ENCODE measurements around the gene DEPP1. TPM values are rescaled to one million over a fixed set of nuclear protein-coding genes. Genes with fewer than 3 reads are reported as not detected.
"Not testable (repeated sequence)": the region's sequence is repeated elsewhere in the genome, so short reads cannot be mapped to it uniquely, and the experiment has no call there.

Gene DEPP1, protein sequence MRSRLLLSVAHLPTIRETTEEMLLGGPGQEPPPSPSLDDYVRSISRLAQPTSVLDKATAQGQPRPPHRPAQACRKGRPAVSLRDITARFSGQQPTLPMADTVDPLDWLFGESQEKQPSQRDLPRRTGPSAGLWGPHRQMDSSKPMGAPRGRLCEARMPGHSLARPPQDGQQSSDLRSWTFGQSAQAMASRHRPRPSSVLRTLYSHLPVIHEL
- total RNA-seq, result 309 TPM

DNA sequence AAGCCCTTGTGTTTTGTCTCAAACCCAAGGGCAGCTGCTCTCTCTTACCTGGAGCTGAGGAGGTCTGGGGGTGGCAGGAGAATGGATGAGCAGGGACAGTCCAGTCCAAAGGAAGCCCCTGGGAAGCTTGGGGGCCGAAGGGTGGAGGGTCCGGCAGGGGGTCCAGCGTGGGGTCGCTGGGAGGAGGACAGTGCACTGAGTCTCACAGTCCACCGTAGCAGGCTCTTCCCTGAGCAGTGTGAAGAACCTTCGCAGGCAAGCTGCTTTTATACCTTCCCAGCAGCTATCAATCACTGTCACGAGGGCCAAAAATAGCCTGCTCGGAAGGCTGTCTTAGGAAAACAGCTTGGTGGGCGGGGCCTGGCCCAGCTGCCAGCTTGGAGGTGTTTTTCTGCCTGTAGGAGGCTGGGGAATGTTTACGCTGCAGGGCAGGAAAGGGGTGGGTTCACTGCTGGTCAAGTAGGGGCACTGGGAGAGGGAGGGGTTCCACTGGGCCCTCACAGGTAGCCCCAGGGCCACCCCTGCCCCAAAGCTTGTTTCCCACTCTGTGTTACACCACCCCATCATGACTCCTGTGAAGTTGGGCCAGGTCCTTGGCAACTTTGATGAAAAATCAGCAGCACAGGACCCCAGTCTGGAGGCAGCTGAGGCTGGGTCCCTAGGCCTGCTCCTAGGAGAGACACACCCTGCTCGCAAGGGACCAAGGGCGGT is at the start of gene DEPP1:
Gene DEPP1 (minus strand): TSS at position 240 of the 711 bp plus-strand sequence. CDS start 779 bp downstream, outside the sequence.
- intact Hi-C loops (cut with DNase I), result loop anchor here (1.0 to 10.0 kb wide), 4 partner anchors 23 to 1304 kb away; no protein-coding TSS in a partner anchor
- Histone ChIP-seq H3K27ac (peak within 1 kb of the TSS; percentile 89 to 91), H3K27me3 (no peaks in the 10 kb centered on the region), H3K9me3 (no peaks in the 10 kb centered on the region), H3K4me3 (peak within 1 kb of the TSS; percentile 71 to 77), H3K4me1 (peaks cover 32 to 58% of the 10 kb centered on the region in 2 donors), H3K36me3 (peaks cover 6 to 22% of the 10 kb centered on the region in 2 donors)
- peak; percentile 80 to 96 for DNase-seq (ENCODE audit: low spot score in 2 of 2)
- TF ChIP-seq, protein P1, sequence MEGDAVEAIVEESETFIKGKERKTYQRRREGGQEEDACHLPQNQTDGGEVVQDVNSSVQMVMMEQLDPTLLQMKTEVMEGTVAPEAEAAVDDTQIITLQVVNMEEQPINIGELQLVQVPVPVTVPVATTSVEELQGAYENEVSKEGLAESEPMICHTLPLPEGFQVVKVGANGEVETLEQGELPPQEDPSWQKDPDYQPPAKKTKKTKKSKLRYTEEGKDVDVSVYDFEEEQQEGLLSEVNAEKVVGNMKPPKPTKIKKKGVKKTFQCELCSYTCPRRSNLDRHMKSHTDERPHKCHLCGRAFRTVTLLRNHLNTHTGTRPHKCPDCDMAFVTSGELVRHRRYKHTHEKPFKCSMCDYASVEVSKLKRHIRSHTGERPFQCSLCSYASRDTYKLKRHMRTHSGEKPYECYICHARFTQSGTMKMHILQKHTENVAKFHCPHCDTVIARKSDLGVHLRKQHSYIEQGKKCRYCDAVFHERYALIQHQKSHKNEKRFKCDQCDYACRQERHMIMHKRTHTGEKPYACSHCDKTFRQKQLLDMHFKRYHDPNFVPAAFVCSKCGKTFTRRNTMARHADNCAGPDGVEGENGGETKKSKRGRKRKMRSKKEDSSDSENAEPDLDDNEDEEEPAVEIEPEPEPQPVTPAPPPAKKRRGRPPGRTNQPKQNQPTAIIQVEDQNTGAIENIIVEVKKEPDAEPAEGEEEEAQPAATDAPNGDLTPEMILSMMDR (IDR thresholded peaks at IDR 0.05), result peak in 2 of 3 experiments; percentile 5 to 9

DNA sequence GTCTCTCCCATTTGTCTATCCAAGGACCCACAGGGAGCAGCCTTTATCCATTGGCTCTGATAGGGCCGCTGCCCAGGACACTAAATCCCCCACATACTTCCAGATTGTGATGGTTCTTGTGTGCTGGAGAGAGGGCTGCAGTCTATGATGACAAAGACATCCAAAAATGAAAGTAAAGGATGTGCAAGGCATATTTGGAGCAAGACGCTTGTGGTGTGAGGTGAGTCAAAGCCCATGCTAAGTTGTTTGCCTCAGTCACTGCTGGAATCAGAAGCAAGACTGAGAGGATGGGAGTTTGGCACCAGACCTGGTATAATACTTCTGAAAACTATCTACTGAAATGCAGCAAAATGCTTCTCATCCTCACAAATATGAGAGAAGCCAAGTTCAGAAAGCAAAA is 44.8 kb upstream of the DEPP1 start:
- no peak for DNase-seq (ENCODE audit: low spot score in 2 of 2)
- H3K27me3 ChIP-seq, result no peaks in the 10 kb centered on the region
- no peaks in the 10 kb centered on the region for H3K4me1 ChIP-seq
- TF ChIP-seq, protein P1 (IDR thresholded peaks at IDR 0.05), result no peak
- no peak overlapping the region for H3K27ac ChIP-seq
- intact Hi-C loops (cut with DNase I), result no loop called here
- H3K36me3 ChIP-seq, result no peaks in the 10 kb centered on the region
- no peaks in the 10 kb centered on the region for H3K9me3 ChIP-seq
- H3K4me3 ChIP-seq, result no peak overlapping the region

DNA sequence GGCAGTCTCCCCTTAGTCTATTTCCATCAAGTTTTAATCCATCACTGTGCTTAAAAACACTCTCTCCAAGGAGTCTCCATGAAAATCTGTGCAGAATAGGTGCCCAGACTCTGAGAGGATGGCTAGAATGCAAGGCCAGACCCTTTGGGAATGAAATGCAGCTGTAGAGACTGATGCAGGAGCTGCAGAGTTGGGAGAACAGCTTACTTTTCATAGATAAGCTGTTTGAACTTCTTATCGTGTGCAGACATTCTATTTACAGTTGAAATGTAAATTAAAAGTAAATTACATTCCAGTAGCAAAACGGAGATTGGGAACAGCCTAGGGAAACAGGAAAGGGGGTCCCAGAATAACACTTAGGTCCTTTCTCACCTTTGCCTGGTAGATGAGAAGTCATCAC is 37.0 kb upstream of the DEPP1 start:
- no peak for DNase-seq (ENCODE audit: low spot score in 2 of 2)
- Histone ChIP-seq H3K27ac (no peak overlapping the region), H3K4me1 (no peaks in the 10 kb centered on the region), H3K9me3 (no peaks in the 10 kb centered on the region), H3K36me3 (no peaks in the 10 kb centered on the region), H3K27me3 (no peaks in the 10 kb centered on the region), H3K4me3 (no peak overlapping the region)
- TF ChIP-seq, protein P1 (IDR thresholded peaks at IDR 0.05), result no peak
- intact Hi-C loops (cut with DNase I), result no loop called here

DNA sequence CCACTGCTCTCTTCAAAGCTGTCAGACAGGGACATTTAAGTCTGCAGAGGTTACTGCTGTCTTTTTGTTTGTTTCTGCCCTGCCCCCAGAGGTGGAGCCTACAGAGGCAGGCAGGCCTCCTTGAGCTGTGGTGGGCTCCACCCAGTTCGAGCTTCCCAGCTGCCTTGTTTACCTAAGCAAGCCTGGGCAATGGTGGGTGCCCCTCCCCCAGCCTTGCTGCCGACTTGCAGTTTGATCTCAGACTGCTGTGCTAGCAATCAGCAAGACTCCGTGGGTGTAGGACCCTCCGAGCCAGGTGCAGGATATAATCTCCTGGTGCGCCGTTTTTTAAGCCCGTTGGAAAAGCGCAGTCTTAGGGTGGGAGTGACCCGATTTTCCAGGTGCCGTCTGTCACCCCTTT is 35.9 kb upstream of the DEPP1 start:
- intact Hi-C loops (cut with DNase I); H3K27ac ChIP-seq; H3K36me3 ChIP-seq; H3K4me1 ChIP-seq; H3K9me3 ChIP-seq; DNase-seq (ENCODE audit: low spot score in 2 of 2); H3K4me3 ChIP-seq; H3K27me3 ChIP-seq: not testable (repeated sequence)

DNA sequence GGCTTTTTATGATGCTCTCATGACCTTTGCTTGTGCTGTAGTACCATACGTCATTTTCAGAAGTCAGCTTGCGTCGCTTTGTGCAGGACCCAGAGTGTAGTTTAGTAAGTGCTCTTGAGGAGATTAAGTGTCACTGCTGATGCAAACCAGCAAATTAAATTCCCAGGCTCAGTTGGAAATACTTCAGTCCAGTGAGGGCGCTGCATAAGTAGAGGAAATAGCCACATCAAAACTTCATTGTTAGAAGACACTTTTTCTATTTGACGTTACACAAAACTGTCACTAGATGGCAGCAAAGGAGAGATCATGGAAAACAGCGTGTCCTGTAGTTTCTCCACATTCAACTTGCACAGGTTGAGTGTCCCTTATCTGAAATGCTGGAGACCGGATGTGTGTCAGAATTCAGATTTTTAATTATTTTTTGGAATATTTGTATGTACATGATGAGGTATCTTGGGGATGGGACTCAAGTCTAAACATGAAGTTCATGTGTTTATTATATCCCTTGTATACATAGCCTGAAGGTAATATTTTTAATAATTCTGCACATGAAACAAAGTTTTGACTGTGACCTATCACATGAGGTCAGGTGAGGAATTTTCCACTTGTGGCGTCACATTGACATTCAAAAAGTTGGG is 30.0 kb upstream of the DEPP1 start:
- DNase-seq (ENCODE audit: low spot score in 2 of 2), result no peak
- TF ChIP-seq, protein P1 (IDR thresholded peaks at IDR 0.05), result peak; percentile 57 to 79 (median 72)
- H3K4me3 ChIP-seq, result no peak overlapping the region
- H3K27me3 ChIP-seq, result no peaks in the 10 kb centered on the region
- H3K9me3 ChIP-seq, result no peaks in the 10 kb centered on the region
- peaks cover 0 to 22% of the 10 kb centered on the region in 2 donors for H3K36me3 ChIP-seq
- no peak overlapping the region for H3K27ac ChIP-seq
- intact Hi-C loops (cut with DNase I), result loop anchor here (10.0 kb wide), 1 partner anchor 586 kb away; no protein-coding TSS in a partner anchor
- H3K4me1 ChIP-seq, result peaks cover 0 to 3% of the 10 kb centered on the region in 2 donors
